NOMO-1 treated with dmso at 0.1 percent for 144 hours (cell line): ENCODE data around the gene CMBL.
"Not testable (repeated sequence)": the region's sequence is repeated elsewhere in the genome, so short reads cannot be mapped to it uniquely, and the experiment has no call there.

Source experiments
- DNase-seq: peaks from one replicate; lab custom pipeline; 2025; ENCODE audit not compliant: unreplicated experiment; lab: John Stamatoyannopoulos, UW

CMBL gene

GRCh38 chr5:10262121-10262774, 45.5 kb downstream of the CMBL start:
- DNase-seq: no peak

GRCh38 chr5:10261065-10261464, 46.6 kb downstream of the CMBL start:
- no peak for DNase-seq

- no peak for DNase-seq
Measured at GRCh38 chr5:10259899-10260298, 47.8 kb downstream of the CMBL start.

GRCh38 chr5:10257870-10258269, 49.8 kb downstream of the CMBL start:
- no peak for DNase-seq

- no peak for DNase-seq
Measured at GRCh38 chr5:10254686-10255085, 53.0 kb downstream of the CMBL start.

- DNase-seq: no peak
Measured at GRCh38 chr5:10253390-10253789, 54.3 kb downstream of the CMBL start.

GRCh38 chr5:10251405-10251804, 56.3 kb downstream of the CMBL start:
- DNase-seq: peak; percentile 57

- DNase-seq: peak; percentile 73
Measured at GRCh38 chr5:10250806-10251276, 56.9 kb downstream of the CMBL start.

GRCh38 chr5:10249948-10250805, 57.5 kb downstream of the CMBL start, which contains the start of gene CCT5:
Gene CCT5 (plus strand): TSS chr5:10250280. CDS start chr5:10250341, 61 bp downstream.
- peak; percentile 100 for DNase-seq

- no peak for DNase-seq
Measured at GRCh38 chr5:10248378-10249260, 59.1 kb downstream of the CMBL start.

GRCh38 chr5:10247217-10247616, 60.5 kb downstream of the CMBL start:
- DNase-seq: not testable (repeated sequence)

GRCh38 chr5:10246761-10247160, 60.9 kb downstream of the CMBL start:
- DNase-seq: no peak

GRCh38 chr5:10244342-10244944, 63.3 kb downstream of the CMBL start:
- no peak for DNase-seq

- no peak for DNase-seq
Measured at GRCh38 chr5:10243660-10244240, 64.0 kb downstream of the CMBL start.

- no peak for DNase-seq
Measured at GRCh38 chr5:10235350-10235749, 72.4 kb downstream of the CMBL start.

GRCh38 chr5:10233505-10233904, 74.2 kb downstream of the CMBL start:
- DNase-seq: no peak

- DNase-seq: no peak
Measured at GRCh38 chr5:10233011-10233410, 74.7 kb downstream of the CMBL start.

- no peak for DNase-seq
Measured at GRCh38 chr5:10232386-10232785, 75.3 kb downstream of the CMBL start.

GRCh38 chr5:10229306-10230048, 78.2 kb downstream of the CMBL start:
- DNase-seq: no peak

GRCh38 chr5:10228288-10228687, 79.4 kb downstream of the CMBL start:
- no peak for DNase-seq
